ENCODE measurements around the gene GRID2.

Gene GRID2

DNA sequence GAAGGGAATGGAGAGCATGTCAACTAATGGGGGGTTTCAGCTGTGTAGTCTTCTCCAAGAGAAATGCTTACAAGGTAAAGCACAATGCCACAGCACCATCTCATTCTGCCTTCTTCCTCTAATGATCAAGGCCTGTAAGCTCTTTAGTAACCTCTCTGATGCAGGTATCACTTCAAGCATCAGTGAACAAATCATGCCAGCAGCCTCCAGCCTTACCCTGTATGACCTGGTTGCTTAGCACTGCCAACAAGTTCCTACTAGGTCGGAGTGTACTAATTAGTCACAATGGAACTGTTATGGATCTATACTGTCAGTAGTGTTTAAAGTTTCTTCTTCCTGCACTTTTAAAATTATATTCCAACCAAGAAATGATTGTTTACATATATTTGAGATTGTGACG, 197.7 kb downstream of the GRID2 start:
- H3K4me3 ChIP-seq (ENCODE audit: low read length): no peak overlapping the region
- H3K9ac ChIP-seq (ENCODE audit: low read length): no peak overlapping the region
- no peak overlapping the region for H3K4me2 ChIP-seq (ENCODE audit: low read depth, low read length)
- H3F3A ChIP-seq (ENCODE audit: insufficient read depth, low read length): no peaks in the 10 kb centered on the region
- H3K36me3 ChIP-seq (replicated peaks; ENCODE audit: insufficient read depth, low read length): no peaks in the 10 kb centered on the region
- no peaks in the 10 kb centered on the region for H3K79me2 ChIP-seq (ENCODE audit: low read length)
- no peak for DNase-seq
- H2AFZ ChIP-seq (ENCODE audit: low read length): no peak overlapping the region
- TF ChIP-seq EZH2phosphoT487 (IDR thresholded peaks at IDR 0.05; ENCODE audit: low read length): no peak
- TF ChIP-seq, protein P1, sequence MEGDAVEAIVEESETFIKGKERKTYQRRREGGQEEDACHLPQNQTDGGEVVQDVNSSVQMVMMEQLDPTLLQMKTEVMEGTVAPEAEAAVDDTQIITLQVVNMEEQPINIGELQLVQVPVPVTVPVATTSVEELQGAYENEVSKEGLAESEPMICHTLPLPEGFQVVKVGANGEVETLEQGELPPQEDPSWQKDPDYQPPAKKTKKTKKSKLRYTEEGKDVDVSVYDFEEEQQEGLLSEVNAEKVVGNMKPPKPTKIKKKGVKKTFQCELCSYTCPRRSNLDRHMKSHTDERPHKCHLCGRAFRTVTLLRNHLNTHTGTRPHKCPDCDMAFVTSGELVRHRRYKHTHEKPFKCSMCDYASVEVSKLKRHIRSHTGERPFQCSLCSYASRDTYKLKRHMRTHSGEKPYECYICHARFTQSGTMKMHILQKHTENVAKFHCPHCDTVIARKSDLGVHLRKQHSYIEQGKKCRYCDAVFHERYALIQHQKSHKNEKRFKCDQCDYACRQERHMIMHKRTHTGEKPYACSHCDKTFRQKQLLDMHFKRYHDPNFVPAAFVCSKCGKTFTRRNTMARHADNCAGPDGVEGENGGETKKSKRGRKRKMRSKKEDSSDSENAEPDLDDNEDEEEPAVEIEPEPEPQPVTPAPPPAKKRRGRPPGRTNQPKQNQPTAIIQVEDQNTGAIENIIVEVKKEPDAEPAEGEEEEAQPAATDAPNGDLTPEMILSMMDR (IDR thresholded peaks at IDR 0.05; ENCODE audit: low read length): no peak
- no peak for TF ChIP-seq EZH2 (optimal IDR thresholded peaks at IDR 0.05; ENCODE audit: low read depth, low read length)
- H4K20me1 ChIP-seq (ENCODE audit: insufficient read depth, low read length): no peaks in the 10 kb centered on the region
- no peak overlapping the region for H3K27ac ChIP-seq (ENCODE audit: low read length)
- H3K9me3 ChIP-seq (replicated peaks; ENCODE audit: insufficient read depth, low read length): no peaks in the 10 kb centered on the region
- H3K9me2 ChIP-seq (replicated peaks; ENCODE audit: insufficient read depth, low read length): no peaks in the 10 kb centered on the region
- H3K27me3 ChIP-seq (replicated peaks; ENCODE audit: insufficient read depth, low read length): no peaks in the 10 kb centered on the region
- no peaks in the 10 kb centered on the region for H3K4me1 ChIP-seq (ENCODE audit: low read length)

DNA sequence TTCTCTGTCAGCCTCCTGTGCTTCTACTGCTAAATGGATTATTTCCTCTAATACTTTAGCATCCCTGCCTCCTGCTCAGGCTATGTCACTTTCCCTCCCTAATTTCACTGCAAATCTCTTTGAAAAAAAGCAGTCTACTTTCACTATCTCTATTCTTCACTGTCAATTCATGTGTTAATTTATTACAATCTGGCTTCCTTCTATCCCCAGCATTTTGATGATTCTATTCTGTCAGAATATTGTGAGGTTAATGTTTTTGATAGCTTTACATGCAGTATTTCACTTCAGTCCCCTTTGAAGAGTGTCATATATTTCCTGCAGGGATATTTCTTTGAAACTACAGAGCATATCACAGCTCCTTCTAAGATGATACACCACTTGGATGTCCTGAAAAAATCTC, 203.2 kb downstream of the GRID2 start:
- no peaks in the 10 kb centered on the region for H3K27me3 ChIP-seq (replicated peaks; ENCODE audit: insufficient read depth, low read length)
- H3K36me3 ChIP-seq (replicated peaks; ENCODE audit: insufficient read depth, low read length): no peaks in the 10 kb centered on the region
- no peaks in the 10 kb centered on the region for H4K20me1 ChIP-seq (ENCODE audit: insufficient read depth, low read length)
- H3K4me1 ChIP-seq (ENCODE audit: low read length): no peaks in the 10 kb centered on the region
- H3F3A ChIP-seq (ENCODE audit: insufficient read depth, low read length): no peaks in the 10 kb centered on the region
- no peak overlapping the region for H3K4me3 ChIP-seq (ENCODE audit: low read length)
- H3K27ac ChIP-seq (ENCODE audit: low read length): no peak overlapping the region
- TF ChIP-seq, protein P1 (IDR thresholded peaks at IDR 0.05; ENCODE audit: low read length): no peak
- TF ChIP-seq EZH2phosphoT487 (IDR thresholded peaks at IDR 0.05; ENCODE audit: low read length): no peak
- no peaks in the 10 kb centered on the region for H3K9me3 ChIP-seq (replicated peaks; ENCODE audit: insufficient read depth, low read length)
- no peak overlapping the region for H3K4me2 ChIP-seq (ENCODE audit: low read depth, low read length)
- no peak for DNase-seq
- no peaks in the 10 kb centered on the region for H3K9me2 ChIP-seq (replicated peaks; ENCODE audit: insufficient read depth, low read length)
- H3K79me2 ChIP-seq (ENCODE audit: low read length): no peaks in the 10 kb centered on the region
- H3K9ac ChIP-seq (ENCODE audit: low read length): no peak overlapping the region
- no peak overlapping the region for H2AFZ ChIP-seq (ENCODE audit: low read length)

DNA sequence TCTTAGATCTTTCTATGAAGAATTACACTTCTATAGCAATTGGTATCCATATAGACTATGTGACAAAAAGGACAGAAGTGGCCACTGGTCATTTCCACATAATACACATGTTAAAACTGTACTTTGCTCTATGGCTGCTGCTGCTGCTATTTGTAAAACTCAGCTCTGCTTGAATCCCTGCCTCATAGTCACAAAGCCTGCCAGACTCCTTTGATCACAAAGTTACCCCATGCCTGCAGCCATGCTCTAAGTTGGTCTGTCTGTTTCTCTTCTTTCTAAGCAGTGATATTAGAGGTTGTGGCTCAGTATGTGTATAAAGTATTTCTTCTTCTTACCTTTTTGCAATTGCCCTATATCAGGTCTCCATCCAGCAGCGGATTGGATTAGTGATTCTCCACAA, 210.9 kb downstream of the GRID2 start:
- Histone ChIP-seq H3K79me2 (ENCODE audit: low read length) (no peaks in the 10 kb centered on the region), H3K9me2 (replicated peaks; ENCODE audit: insufficient read depth, low read length) (no peaks in the 10 kb centered on the region), H3F3A (ENCODE audit: insufficient read depth, low read length) (no peaks in the 10 kb centered on the region), H3K36me3 (replicated peaks; ENCODE audit: insufficient read depth, low read length) (no peaks in the 10 kb centered on the region), H3K4me3 (ENCODE audit: low read length) (no peak overlapping the region), H3K27me3 (replicated peaks; ENCODE audit: insufficient read depth, low read length) (no peaks in the 10 kb centered on the region), H3K4me2 (ENCODE audit: low read depth, low read length) (no peak overlapping the region), H3K27ac (ENCODE audit: low read length) (no peak overlapping the region), H3K9me3 (replicated peaks; ENCODE audit: insufficient read depth, low read length) (no peaks in the 10 kb centered on the region), H4K20me1 (ENCODE audit: insufficient read depth, low read length) (no peaks in the 10 kb centered on the region), H3K4me1 (ENCODE audit: low read length) (no peaks in the 10 kb centered on the region), H3K9ac (ENCODE audit: low read length) (no peak overlapping the region), H2AFZ (ENCODE audit: low read length) (no peak overlapping the region)
- no peak for DNase-seq
- TF ChIP-seq, protein P1 (IDR thresholded peaks at IDR 0.05; ENCODE audit: low read length): no peak

DNA sequence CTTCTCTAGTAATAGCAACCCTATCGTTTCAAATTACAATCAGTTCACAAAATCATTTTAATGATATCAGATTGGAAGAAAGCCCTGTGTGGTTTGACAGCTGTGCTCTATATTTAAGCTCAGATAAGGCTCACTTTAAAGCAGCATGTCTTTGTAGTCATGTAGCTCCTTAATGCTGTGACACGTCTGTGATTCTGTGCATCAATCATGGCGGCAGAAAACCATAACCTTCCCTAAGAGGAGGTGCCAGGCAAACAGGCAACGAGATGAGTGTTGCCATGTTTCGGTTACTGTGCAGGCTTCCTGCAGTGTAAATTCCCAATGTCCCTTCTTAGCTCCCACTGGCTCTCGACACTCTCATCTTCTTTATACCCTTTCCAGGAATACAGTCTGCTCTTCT, 212.7 kb downstream of the GRID2 start:
- H3K27ac ChIP-seq (ENCODE audit: low read length): no peak overlapping the region
- H3K9me2 ChIP-seq (replicated peaks; ENCODE audit: insufficient read depth, low read length): no peaks in the 10 kb centered on the region
- no peaks in the 10 kb centered on the region for H4K20me1 ChIP-seq (ENCODE audit: insufficient read depth, low read length)
- no peaks in the 10 kb centered on the region for H3K4me1 ChIP-seq (ENCODE audit: low read length)
- no peak overlapping the region for H2AFZ ChIP-seq (ENCODE audit: low read length)
- H3F3A ChIP-seq (ENCODE audit: insufficient read depth, low read length): no peaks in the 10 kb centered on the region
- TF ChIP-seq, protein P1 (IDR thresholded peaks at IDR 0.05; ENCODE audit: low read length): no peak
- TF ChIP-seq EZH2phosphoT487 (IDR thresholded peaks at IDR 0.05; ENCODE audit: low read length): no peak
- DNase-seq: no peak
- no peaks in the 10 kb centered on the region for H3K36me3 ChIP-seq (replicated peaks; ENCODE audit: insufficient read depth, low read length)
- no peak overlapping the region for H3K4me2 ChIP-seq (ENCODE audit: low read depth, low read length)
- H3K9ac ChIP-seq (ENCODE audit: low read length): no peak overlapping the region
- no peak overlapping the region for H3K4me3 ChIP-seq (ENCODE audit: low read length)
- no peaks in the 10 kb centered on the region for H3K27me3 ChIP-seq (replicated peaks; ENCODE audit: insufficient read depth, low read length)
- H3K79me2 ChIP-seq (ENCODE audit: low read length): no peaks in the 10 kb centered on the region
- no peaks in the 10 kb centered on the region for H3K9me3 ChIP-seq (replicated peaks; ENCODE audit: insufficient read depth, low read length)

All from MM.1S (cell line).